DMS114 treated with DMSO at 0.1 percent for 48 hours (cell line): ENCODE measurements around the gene HLA-C.
"Not testable (repeated sequence)": the region's sequence is repeated elsewhere in the genome, so short reads cannot be mapped to it uniquely, and the experiment has no call there.

Experiments used
- DNase-seq: peaks from one replicate; lab custom pipeline; 2025; ENCODE audit not compliant: unreplicated experiment; lab: John Stamatoyannopoulos, UW

HLA-C gene

GRCh38 chr6:31270788-31271640 is 878 bp downstream of the HLA-C start:
- no peak for DNase-seq

GRCh38 chr6:31268836-31269235 is 3.1 kb downstream of the HLA-C start:
- DNase-seq: no peak

GRCh38 chr6:31268369-31268765 is 3.5 kb downstream of the HLA-C start:
- no peak for DNase-seq

GRCh38 chr6:31267651-31268368 is 4.1 kb downstream of the HLA-C start:
- DNase-seq: no peak

GRCh38 chr6:31266567-31267360 is 5.1 kb downstream of the HLA-C start:
- no peak for DNase-seq

- no peak for DNase-seq
These were observed 6.0 kb downstream of the HLA-C start for GRCh38 chr6:31265926-31266325.

- DNase-seq: not testable (repeated sequence)
These were observed 8.5 kb downstream of the HLA-C start for GRCh38 chr6:31263346-31263933.

GRCh38 chr6:31259995-31260394 is 11.9 kb downstream of the HLA-C start:
- not testable (repeated sequence) for DNase-seq

- no peak for DNase-seq
These were observed 19.3 kb downstream of the HLA-C start for GRCh38 chr6:31252625-31253024.

- no peak for DNase-seq
These were observed 20.6 kb downstream of the HLA-C start for GRCh38 chr6:31251261-31251660.

GRCh38 chr6:31249184-31249583 is 22.7 kb downstream of the HLA-C start:
- no peak for DNase-seq

GRCh38 chr6:31247813-31248212 is 24.1 kb downstream of the HLA-C start:
- no peak for DNase-seq

- DNase-seq: no peak
These were observed 25.8 kb downstream of the HLA-C start for GRCh38 chr6:31246051-31246521.

- DNase-seq: no peak
These were observed 28.4 kb downstream of the HLA-C start for GRCh38 chr6:31243508-31243907.

GRCh38 chr6:31239854-31240253 is 32.0 kb downstream of the HLA-C start:
- no peak for DNase-seq

- DNase-seq: not testable (repeated sequence)
These were observed 37.8 kb downstream of the HLA-C start for GRCh38 chr6:31234101-31234500.

GRCh38 chr6:31228476-31228875 is 43.4 kb downstream of the HLA-C start:
- DNase-seq: no peak

- no peak for DNase-seq
These were observed 44.7 kb downstream of the HLA-C start for GRCh38 chr6:31227143-31227542.

GRCh38 chr6:31225735-31226134 is 46.2 kb downstream of the HLA-C start:
- no peak for DNase-seq

GRCh38 chr6:31222496-31222895 is 49.4 kb downstream of the HLA-C start:
- no peak for DNase-seq
